GM19238 (cell line): ENCODE measurements around the gene FGD6.
A peak's percentile ranks its signal among the peaks of the same experiment; 100 is the strongest.
"Not testable (repeated sequence)": the region's sequence is repeated elsewhere in the genome, so short reads cannot be mapped to it uniquely, and the experiment has no call there.

Experiments used
- DNase-seq: peaks from one replicate; pipeline ENCODE4 v3.0.0; 2011; ENCODE audit warnings: low spot score; ENCODE audit not compliant: insufficient read length

FGD6 gene

DNA sequence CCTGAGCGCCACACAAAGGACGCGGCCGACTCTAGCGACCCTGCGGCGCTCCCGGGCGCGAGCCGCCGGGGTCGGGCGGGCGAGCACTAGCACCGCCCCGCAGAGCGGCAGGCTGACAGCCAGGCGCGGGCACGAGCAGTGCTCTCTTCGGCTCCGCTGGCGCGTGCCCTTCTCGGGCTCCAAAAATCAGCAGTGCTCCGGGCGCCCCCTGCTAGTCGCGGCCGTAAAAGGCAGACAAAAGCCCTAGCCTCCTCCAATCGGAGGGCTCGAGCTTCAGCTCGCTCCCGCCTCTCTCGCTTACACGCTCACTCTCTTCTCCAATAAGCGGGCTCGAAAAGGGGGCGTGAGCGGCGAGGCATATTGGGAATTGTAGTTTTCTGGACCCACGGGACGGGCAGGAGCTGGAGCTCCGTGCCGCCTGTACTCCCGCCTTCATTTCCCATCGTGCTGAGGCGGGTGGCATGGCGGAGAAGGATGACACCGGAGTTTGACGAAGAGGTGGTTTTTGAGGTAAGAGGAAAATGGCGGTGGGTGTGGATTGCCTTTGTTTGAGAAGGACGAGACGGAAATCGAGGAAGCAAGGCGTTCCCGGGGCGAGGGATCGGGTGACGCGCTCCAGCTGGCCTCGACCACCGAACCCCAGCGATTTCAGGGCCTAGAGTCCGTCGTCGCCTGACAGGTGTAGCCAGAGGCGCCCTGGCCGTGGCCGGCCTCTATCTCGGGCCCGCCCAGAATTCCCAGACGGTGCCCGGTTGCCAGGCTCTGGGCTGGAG, at the start of gene FGD6, which contains the start of gene VEZT:
FGD6 (minus strand) TSS at position 91 of the 773 bp plus-strand sequence. CDS start 227 bp downstream, outside the sequence.
VEZT (plus strand) TSS at position 431 of the 773 bp plus-strand sequence; CDS start at position 475, 44 bp downstream.
- DNase-seq, result peak; percentile 90

DNA sequence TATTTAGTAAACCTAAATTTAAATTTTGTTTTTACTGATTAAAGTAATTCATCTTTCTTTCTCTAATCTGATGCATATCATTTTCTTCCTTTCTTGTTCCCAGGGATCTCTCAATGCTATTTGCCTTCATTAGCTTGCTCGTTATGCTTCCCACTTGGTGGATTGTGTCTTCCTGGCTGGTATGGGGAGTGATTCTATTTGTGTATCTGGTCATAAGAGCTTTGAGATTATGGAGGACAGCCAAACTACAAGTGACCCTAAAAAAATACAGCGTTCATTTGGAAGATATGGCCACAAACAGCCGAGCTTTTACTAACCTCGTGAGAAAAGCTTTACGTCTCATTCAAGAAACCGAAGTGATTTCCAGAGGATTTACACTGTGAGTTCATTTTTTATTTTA, 49.0 kb upstream of the FGD6 start:
- no peak for DNase-seq

DNA sequence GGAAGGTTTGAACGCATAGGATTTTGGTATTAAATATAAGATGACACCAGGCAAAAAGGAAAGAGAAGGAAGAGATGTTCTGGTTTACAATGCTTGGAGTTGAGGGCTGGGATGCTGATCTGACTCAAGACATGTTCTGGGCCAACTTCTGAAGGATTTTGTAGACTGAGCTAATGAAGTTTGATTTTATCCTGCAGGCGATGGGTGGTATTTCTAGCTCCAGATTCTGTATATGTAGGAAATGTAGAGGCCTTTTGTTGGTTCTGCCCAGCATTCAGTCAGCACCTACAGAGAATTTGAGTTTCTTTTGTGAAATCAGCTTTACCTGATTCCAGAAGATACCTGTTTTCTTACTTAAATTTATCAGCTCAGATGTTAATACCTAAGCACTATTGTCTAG, 48.5 kb upstream of the FGD6 start:
- no peak for DNase-seq

DNA sequence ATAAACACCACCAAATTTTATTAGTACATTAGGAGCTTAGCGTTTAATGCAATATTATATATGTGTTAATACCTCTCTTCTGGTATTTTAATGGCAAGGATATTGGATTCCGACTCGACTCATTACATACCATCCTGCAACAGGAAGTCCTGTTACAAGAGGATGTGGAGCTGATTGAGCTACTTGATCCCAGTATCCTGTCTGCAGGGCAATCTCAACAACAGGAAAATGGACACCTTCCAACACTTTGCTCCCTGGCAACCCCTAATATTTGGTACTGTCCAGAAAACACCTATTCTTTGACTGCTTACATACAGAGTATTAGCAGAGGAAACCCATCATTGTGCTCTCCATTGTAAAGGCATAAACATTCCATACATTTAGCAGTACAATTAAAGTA, 45.5 kb upstream of the FGD6 start:
- no peak for DNase-seq

DNA sequence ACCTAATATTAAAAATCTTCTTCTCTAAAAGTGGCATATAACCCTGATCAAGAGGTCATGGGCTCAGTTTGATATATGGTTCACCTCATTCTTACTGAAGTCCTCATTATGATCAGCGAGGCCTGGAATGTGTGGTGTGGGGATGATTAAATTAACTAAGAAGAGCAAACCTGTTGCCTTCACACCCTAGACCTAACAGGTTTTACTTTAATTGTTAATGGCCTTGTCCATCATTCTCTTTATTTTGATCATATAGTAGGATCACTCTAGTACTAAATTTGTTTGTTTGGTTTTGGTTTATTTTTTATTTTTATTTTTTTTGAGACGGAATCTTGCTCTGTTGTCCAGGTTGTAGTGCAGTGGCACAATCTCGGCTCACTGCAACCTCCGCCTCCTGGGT, 43.8 kb upstream of the FGD6 start:
- DNase-seq, result no peak

DNA sequence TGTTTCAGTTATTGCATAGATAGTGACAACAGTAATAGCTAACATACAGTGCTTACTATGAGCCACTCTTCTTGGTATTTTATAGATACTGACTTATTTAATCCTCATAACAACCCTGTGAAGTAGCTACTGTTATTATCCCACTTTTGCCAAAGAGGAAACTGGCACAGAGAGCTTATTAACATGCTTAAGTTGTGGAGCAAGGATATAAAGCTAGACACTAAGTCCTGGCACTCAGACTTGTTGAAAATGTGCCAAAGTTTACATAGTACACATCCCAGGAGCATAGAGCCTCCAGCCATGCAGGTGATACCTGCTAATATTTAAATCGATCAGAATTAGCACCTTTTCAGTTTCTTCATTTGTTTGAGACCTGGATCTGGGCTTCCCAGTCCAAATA, 42.1 kb upstream of the FGD6 start:
- no peak for DNase-seq

DNA sequence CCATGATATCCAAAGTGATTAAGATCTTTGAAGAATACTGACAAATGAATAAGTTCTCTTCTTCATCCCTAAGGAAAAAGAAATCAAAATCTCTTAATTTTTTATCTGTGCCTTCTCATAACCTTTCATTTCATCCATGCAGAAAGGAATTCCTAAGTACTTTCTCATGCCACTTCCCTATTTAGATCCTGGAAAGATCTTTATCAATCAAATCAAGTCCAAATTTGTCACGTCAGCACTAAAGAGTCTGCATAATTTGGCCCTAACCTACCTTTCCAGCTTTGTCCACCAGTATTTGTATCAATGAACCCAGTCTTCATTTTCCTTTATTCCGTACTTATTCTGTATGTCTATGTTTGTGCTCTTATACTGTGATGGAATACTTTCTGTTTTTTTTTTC, 41.5 kb upstream of the FGD6 start:
- DNase-seq, result no peak

DNA sequence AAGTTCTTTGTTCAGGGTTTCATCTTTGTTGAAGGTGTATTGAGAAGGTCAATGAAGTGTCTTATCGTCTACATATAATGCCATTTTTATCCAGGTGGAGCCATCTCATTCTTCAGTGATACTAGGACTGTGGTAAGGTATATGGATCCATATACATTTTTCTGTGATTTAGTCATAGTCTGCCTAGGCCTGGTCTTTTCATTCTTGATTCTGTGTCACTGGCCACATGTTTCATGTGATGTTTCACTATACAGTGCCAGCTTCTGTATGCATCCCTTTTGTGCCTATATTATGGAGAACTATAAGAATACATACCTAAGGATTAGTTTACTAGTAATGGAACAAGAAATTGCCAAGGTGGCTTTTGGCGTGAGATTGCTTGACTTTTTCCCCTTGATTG, 40.9 kb upstream of the FGD6 start:
- no peak for DNase-seq

DNA sequence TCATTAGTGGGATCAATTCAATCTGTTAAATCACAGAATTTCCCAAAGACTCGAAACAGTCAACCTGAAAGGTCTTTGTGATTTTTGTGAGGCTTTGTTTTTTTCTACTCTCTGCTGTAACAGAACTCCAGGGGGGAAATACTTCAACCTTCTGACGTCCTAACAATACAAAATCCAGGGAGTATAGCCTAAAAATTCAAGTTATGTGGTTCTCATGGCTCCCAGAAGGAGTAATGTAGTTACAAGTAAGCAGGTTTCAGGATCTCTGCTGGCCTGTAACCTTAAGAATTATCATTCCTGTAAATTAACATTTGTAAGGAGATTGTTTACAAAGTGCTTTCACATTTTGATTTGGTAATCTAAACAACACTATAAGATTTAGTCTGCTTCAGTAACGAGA, 40.3 kb upstream of the FGD6 start:
- no peak for DNase-seq

DNA sequence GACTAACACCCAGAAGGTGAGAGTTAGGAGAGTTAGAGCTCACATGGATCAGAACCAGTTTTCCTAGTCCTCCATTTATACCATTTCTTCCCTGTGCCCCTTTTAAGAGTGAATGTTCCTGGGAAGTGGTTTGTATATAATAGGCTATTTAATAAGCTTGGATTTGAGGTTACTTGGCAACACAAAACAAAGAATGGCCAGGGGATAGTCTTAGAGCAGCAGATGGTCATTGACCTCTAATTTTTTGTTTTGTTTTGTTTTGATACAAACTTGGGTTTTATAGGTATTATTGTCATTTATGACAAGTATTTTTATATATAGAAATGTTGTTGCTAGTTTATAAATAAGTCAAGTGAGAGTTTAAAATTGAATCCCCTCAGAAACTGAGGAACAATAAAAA, 36.1 kb upstream of the FGD6 start:
- DNase-seq, result no peak

DNA sequence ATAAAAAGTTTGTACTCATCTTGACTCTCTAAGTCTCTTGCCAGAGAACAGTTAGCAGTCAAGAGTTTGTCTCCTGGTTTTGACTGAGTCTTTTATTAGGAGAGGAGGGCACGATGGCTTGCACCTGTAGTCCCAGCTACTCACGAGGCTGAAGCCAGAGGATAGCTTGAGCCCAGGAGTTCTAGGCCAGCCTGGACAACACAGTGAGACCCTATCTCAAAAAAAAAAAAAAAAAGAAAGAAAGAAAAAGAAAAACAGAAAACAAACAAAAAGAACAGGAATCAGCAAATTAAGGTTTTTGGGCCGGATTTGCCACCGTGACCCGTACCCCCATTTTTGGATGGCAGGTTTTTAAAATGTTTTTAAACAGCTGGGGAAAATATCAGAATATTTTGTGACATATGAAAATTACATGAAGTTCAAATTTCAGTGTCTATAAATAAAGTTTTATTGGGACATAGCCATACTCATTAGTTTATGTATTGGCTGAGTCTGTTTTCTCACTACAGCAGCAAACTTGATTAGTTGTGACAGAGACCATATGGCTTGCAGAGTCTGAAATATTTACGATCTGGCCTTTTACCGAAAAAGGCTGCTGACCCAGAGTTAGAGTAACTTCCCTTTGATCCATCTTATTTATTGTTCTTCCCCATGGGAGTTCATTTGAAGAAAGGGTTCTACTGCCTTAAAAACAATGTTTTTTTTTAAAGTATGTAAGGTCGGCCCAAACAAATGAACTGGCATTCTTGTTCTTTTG, 31.5 kb upstream of the FGD6 start:
- DNase-seq, result no peak

DNA sequence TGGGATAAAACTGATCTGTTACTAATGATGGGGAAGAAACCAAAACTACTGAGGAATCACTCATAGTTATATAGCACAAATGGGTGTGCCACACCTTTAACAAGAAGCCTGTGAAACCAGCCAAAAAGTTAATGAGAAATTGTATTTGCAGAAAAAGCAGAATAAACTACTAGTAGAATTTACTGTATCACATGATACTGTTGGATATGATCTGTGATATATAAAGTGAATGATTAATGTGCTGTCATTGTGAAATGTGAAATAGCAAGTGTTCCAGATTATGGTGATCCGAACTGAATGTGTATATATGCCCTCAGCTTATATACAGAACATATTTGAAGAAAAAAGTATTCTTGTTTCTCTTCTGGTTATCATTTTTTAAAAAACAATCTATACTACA, 30.8 kb upstream of the FGD6 start:
- no peak for DNase-seq

DNA sequence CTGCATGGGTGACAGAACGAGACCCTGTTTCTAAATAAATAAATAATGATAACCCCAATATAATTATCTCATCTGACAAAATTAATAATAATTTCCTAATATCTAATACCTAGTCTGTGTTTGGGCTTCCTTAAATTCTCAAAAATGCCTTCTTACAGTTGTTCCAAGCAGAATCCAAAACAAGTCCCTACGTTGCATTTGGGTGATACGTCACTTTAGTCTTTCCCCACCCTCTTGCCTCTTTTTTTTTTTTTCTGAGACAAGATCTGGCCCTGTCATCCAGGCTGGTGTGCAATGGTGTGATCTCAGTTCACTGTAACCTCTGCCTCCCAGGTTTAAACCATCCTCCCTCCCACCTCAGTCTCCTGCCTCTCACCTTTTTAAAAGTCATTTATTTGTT, 27.1 kb upstream of the FGD6 start:
- no peak for DNase-seq

DNA sequence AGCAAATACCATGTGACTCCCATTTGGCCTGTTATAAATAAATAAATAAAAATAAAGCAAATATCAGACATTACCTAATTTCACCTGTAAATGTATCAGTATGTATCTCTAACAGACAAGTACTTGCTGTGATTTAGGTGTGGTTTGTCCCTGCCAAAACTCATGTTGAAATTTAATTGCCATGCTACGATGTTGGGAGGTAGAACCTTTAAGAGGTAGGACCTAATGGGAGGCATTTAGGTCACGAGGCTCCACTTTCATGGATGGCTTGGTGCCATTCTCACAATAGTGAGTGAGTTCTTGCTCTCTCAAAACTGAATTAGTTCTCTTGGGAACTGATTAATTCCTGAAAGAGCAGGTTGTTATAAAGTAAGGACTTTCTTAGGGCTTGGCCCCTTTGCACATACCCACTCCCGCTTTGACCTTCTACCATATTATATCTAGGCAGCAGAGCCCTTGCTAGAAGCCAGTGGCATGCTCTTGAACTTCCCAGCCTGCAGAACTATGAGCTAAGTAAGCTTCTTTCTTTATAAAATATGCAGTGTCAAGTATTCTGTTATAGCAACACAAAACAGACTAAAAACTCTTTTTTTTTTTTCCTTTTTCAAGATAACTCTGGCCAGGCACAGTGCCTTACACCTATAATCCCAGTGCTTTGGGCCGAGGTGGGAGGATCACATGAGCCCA, 26.4 kb upstream of the FGD6 start:
- no peak for DNase-seq

DNA sequence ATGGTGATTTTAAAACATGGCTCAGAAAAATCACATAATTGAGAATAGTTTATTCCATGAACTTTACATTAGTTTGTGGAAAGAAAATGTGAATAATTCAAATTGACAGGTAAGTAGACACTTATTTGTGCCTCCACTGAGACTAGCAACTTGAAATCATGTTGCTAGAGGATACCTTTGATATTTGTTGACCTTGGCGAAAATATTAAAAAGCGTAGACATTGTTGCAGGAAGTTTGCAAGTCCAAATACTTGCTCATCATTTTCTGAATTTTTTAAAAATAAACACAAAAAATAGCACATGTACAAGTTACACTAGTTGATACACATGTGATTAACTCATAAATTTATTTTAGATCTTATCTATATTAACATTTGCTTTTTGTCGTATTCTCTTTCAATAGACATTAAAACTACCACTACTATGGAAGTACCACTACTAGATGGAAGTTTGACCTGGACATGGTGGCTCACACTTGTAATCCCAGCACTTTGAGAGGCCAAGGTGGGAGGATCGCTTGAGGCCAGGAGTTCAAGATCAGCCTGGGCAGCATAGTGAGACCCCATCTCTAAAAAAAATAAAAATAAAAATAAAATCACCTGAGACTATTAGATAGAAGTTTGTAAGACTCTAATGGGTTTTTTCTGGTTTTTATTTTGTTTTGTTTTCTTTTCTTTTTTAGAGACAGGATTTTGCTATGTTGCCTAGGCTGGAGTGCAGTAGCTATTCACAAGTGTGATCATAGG, 24.7 kb upstream of the FGD6 start:
- no peak for DNase-seq

DNA sequence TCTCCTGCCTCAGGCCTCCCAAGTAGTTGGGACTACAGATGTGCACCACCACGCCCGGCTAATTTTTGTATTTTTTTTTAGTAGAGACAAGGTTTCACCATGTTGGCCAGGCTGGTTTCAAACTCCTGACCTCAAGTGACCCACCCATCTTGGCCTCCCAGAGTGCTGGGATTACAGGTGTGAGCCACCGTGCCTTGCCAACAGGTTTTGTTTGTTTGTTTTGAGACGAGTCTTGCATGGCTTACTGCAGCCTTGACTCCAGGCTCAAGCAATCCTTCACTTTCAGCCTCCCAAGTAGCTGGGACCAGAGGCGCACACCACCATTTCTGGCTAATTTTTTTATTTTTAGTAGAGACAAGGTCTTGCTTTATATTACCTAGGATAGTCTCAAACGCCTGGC, 23.9 kb upstream of the FGD6 start:
- not testable (repeated sequence) for DNase-seq

DNA sequence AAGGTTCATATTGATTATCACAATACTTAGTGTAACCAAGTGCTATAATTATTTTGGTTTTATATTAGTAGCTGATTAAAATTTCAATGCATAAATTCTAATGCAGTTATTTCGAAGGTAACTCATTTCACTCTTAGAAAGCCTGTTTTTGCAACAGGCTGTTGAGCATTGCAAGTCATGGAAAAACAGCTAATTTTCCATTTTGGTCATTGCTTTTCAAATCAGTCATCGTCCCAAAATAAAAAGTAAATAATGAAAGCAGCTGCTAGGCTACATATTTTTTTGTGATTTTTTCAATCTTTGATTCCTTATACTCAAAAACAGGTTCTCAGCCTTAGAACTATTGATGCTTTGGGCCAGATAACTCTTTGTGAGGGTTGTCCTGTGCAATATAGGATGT, 23.3 kb upstream of the FGD6 start:
- DNase-seq, result no peak

DNA sequence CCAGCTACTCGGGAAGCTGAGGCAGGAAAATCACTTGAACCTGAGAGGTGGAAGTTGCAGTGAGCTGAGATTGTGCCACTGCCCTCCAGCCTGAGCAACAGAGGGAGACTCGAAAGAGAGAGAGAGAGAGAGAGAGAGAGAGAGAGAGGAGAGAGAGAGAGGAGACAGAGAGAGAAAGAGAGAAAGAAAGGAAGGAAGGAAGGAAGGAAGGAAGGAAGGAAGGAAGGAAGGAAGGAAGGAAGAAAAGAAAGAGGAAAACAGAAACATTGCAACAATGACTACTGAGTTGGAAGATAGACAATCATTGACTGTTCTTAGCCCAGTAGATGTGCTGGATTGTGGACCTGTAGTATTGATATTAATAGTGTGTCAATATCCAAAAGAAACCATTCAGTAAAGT, 22.6 kb upstream of the FGD6 start:
- DNase-seq, result not testable (repeated sequence)

DNA sequence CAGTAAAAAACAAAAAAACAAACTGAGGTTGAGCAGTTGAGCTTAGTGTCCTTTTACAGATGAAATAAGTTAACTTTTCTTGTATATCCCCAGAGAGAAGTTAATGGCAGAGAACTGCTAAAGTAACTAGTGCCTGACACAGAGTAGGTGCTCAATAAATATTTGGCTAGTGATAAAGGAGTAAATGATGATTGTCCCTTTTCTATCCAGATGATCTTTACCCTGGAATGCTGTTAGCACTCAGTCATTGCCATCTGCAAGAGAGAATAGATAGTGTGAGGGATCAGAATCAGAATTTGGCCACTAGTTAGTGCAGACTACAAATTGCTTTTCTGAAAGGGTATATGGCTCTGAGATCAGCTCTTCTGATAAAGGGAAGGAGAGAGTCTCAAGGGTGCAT, 21.9 kb upstream of the FGD6 start:
- DNase-seq, result no peak

DNA sequence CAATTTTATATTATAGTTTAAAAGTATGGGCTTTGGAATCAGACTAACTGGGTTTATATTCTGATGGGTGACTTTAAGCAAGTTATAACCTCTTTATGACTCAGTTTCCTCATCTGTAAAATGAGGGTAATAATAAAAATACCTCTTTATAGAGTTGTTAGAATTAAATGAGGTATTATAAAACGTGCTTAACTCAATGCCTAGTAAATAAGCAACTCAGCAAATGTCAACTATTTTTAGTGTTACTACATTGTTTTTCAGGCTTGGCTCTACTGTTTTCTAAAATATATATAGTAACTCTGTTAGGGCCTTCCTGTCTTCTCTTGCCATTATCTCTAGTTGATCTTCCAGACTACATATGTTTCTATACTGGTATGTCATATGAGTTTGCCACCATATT, 20.9 kb upstream of the FGD6 start:
- no peak for DNase-seq

DNA sequence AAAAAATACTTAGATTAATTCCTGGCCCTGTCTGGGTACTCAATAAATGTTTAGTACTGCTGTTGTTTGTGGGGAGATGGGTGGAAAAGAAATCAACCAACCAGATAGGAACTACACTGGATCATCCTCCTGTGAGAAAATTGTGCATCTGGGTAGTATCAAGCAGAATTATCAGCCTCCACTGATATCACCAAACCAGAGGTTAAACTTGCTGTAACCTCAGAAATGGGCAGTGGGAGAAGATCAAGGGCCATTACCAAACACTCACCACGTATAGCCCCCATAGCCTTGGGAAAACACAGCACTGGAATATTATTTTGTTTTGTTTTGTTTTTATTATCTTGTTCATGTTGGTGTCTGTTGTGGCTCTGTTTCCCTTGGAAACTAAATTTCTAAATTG, 20.0 kb upstream of the FGD6 start:
- no peak for DNase-seq

DNA sequence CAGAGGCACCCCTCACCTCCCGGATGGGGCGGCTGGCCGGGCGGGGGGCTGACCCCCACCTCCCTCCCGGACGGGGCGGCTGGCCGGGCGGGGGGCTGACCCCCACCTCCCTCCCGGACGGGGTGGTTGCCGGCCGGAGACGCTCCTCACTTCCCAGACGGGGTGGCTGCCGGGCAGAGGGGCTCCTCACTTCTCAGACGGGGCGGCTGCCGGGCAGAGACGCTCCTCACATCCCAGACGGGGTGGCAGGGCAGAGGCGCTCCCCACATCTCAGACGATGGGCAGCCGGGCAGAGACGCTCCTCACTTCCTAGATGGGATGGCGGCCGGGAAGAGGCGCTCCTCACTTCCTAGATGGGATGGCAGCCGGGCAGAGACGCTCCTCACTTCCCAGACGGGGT, 18.4 kb upstream of the FGD6 start:
- DNase-seq, result not testable (repeated sequence)
